ENCODE measurements around the gene SPAG16.

Gene SPAG16

GRCh38 chr2:214180686-214181085 lies 896.4 kb downstream of the SPAG16 start:
- no peak for DNase-seq (ENCODE audit: low spot score)

GRCh38 chr2:214184461-214184860 lies 900.2 kb downstream of the SPAG16 start:
- no peak for DNase-seq (ENCODE audit: low spot score)

- no peak for DNase-seq (ENCODE audit: low spot score)
These were observed 901.3 kb downstream of the SPAG16 start for GRCh38 chr2:214185546-214185945.

GRCh38 chr2:214192711-214193110 lies 908.4 kb downstream of the SPAG16 start:
- no peak for DNase-seq (ENCODE audit: low spot score)

GRCh38 chr2:214193943-214194342 lies 909.7 kb downstream of the SPAG16 start:
- DNase-seq (ENCODE audit: low spot score) = no peak

GRCh38 chr2:214196260-214196659 lies 912.0 kb downstream of the SPAG16 start:
- no peak for DNase-seq (ENCODE audit: low spot score)

GRCh38 chr2:214201892-214202291 lies 917.6 kb downstream of the SPAG16 start:
- no peak for DNase-seq (ENCODE audit: low spot score)

GRCh38 chr2:214203214-214203613 lies 919.0 kb downstream of the SPAG16 start:
- no peak for DNase-seq (ENCODE audit: low spot score)

GRCh38 chr2:214203744-214204289 lies 919.6 kb downstream of the SPAG16 start:
- DNase-seq (ENCODE audit: low spot score) = no peak

- DNase-seq (ENCODE audit: low spot score) = no peak
These were observed 930.8 kb downstream of the SPAG16 start for GRCh38 chr2:214215107-214215506.

GRCh38 chr2:214217136-214217535 lies 932.9 kb downstream of the SPAG16 start:
- no peak for DNase-seq (ENCODE audit: low spot score)

GRCh38 chr2:214217599-214217998 lies 933.3 kb downstream of the SPAG16 start:
- DNase-seq (ENCODE audit: low spot score) = no peak

GRCh38 chr2:214220251-214220650 lies 936.0 kb downstream of the SPAG16 start:
- no peak for DNase-seq (ENCODE audit: low spot score)

GRCh38 chr2:214226061-214226460 lies 941.8 kb downstream of the SPAG16 start:
- DNase-seq (ENCODE audit: low spot score) = no peak

GRCh38 chr2:214232271-214232670 lies 948.0 kb downstream of the SPAG16 start:
- no peak for DNase-seq (ENCODE audit: low spot score)

GRCh38 chr2:214233164-214233563 lies 948.9 kb downstream of the SPAG16 start:
- no peak for DNase-seq (ENCODE audit: low spot score)

GRCh38 chr2:214242797-214243196 lies 958.5 kb downstream of the SPAG16 start:
- no peak for DNase-seq (ENCODE audit: low spot score)

- no peak for DNase-seq (ENCODE audit: low spot score)
These were observed 960.6 kb downstream of the SPAG16 start for GRCh38 chr2:214244847-214245246.

GRCh38 chr2:214246417-214246816 lies 962.2 kb downstream of the SPAG16 start:
- DNase-seq (ENCODE audit: low spot score) = no peak

GRCh38 chr2:214247531-214247930 lies 963.3 kb downstream of the SPAG16 start:
- no peak for DNase-seq (ENCODE audit: low spot score)

- DNase-seq (ENCODE audit: low spot score) = no peak
These were observed 970.8 kb downstream of the SPAG16 start for GRCh38 chr2:214255046-214255445.

- DNase-seq (ENCODE audit: low spot score) = no peak
These were observed 977.4 kb downstream of the SPAG16 start for GRCh38 chr2:214261683-214262082.

- DNase-seq (ENCODE audit: low spot score) = no peak
These were observed 979.9 kb downstream of the SPAG16 start for GRCh38 chr2:214264171-214264570.

- no peak for DNase-seq (ENCODE audit: low spot score)
These were observed 981.8 kb downstream of the SPAG16 start for GRCh38 chr2:214265991-214266489.
